ENCODE results near the gene IGLON5. TPM values are rescaled to one million over a fixed set of nuclear protein-coding genes. Genes with fewer than 3 reads are reported as not detected.

IGLON5 gene
- polyA plus RNA-seq, 1 donor (not counting 4 experiments of a cell fraction or from before 2014, with no cell fraction given): not detected

DNA sequence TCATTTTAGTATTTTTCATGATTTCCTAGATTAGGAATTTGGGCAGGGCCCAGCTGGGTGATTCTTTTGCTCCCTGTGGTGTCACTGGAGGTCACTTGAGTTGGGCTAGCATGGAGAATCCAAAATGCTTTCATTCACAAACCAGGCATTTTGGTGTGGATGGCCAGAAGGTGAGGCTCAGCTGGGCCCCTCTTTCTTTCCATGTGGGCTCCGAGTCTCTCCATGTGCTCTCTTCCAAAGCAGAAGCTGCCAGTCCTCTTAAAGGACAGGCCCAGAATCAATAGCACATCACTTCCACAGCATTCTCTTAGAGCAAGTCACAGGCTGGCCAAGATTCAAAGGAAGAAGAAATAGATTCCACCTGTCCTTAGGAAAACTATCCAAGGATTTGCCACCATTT, 21.8 kb upstream of the IGLON5 start:
- Histone ChIP-seq H3K27ac (ENCODE audit: control insufficient read depth, insufficient read depth, low read length) (no peak overlapping the region), H3K4me1 (ENCODE audit: control insufficient read depth, extremely low read depth, insufficient read depth, low read length) (no peaks in the 10 kb centered on the region), H3K27me3 (ENCODE audit: control insufficient read depth, extremely low read depth, insufficient read depth, low read length) (no peaks in the 10 kb centered on the region), H3K4me3 (ENCODE audit: control insufficient read depth in 2 of 3, extremely low read depth in 1 of 3, insufficient read depth in 2 of 3, low read depth in 1 of 3, low read length in 3 of 3) (no peak overlapping the region), H3K79me2 (ENCODE audit: control insufficient read depth, insufficient read depth, low read length) (no peaks in the 10 kb centered on the region), H3K36me3 (ENCODE audit: control insufficient read depth in 2 of 2, extremely low read depth in 1 of 2, insufficient read depth in 2 of 2, low read length in 2 of 2) (no peaks in the 10 kb centered on the region), H3K9ac (ENCODE audit: control insufficient read depth, extremely low read depth, insufficient read depth, low read length) (no peak overlapping the region), H3K4me2 (ENCODE audit: control insufficient read depth, extremely low read depth, insufficient read depth, low read depth, low read length) (no peak overlapping the region), H2AFZ (ENCODE audit: control insufficient read depth, low read length) (no peak overlapping the region), H3K9me1 (ENCODE audit: control insufficient read depth, extremely low read depth, insufficient read depth, low read length) (no peaks in the 10 kb centered on the region), H4K20me1 (ENCODE audit: control insufficient read depth, extremely low read depth, insufficient read depth, low read length) (no peaks in the 10 kb centered on the region), H3K9me3 (ENCODE audit: control insufficient read depth, low read depth, low read length) (no peaks in the 10 kb centered on the region)
- DNase-seq (ENCODE audit: low read depth, low spot score) (no peak), FAIRE-seq (no peak)
- dilution Hi-C loops (cut with MboI; ENCODE audit: extremely low pct_ligation_motif_present, low sequenced_read_pairs): no loop called here
- TF ChIP-seq, protein P1, sequence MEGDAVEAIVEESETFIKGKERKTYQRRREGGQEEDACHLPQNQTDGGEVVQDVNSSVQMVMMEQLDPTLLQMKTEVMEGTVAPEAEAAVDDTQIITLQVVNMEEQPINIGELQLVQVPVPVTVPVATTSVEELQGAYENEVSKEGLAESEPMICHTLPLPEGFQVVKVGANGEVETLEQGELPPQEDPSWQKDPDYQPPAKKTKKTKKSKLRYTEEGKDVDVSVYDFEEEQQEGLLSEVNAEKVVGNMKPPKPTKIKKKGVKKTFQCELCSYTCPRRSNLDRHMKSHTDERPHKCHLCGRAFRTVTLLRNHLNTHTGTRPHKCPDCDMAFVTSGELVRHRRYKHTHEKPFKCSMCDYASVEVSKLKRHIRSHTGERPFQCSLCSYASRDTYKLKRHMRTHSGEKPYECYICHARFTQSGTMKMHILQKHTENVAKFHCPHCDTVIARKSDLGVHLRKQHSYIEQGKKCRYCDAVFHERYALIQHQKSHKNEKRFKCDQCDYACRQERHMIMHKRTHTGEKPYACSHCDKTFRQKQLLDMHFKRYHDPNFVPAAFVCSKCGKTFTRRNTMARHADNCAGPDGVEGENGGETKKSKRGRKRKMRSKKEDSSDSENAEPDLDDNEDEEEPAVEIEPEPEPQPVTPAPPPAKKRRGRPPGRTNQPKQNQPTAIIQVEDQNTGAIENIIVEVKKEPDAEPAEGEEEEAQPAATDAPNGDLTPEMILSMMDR (optimal IDR thresholded peaks at IDR 0.05 in 1 of 3, IDR thresholded peaks at IDR 0.05 in 1 of 3, conservative IDR thresholded peaks at IDR 0.05 in 1 of 3; ENCODE audit: extremely low read depth in 1 of 3, insufficient read depth in 2 of 3, low read length in 3 of 3): no peak
- TF ChIP-seq EZH2 (IDR thresholded peaks at IDR 0.05; ENCODE audit: low read length): no peak

DNA sequence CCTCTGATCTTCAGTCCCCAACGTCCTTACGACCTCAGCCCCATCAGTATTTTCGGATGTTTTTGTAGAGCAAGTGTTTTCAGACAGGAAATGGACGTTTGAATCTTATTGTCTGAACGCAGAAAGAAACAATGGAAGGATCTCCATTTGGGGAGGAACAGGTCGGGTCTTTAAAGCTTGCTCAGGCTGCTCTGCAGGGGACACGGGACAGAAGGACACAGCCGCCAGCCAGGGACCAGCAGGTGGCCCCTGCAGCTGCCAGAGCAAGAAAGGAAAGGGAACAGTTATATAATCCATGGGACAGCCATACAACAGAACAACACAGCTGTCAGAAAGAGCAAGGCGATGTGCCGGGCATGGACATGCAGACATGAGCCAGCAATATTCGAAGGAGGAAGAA, 18.5 kb upstream of the IGLON5 start:
- DNase-seq (ENCODE audit: low read depth, low spot score) (no peak), FAIRE-seq (no peak)
- no peak overlapping the region for H3K4me3 ChIP-seq (ENCODE audit: control insufficient read depth in 2 of 3, extremely low read depth in 1 of 3, insufficient read depth in 2 of 3, low read depth in 1 of 3, low read length in 3 of 3)
- no peaks in the 10 kb centered on the region for H3K9me1 ChIP-seq (ENCODE audit: control insufficient read depth, extremely low read depth, insufficient read depth, low read length)
- no peaks in the 10 kb centered on the region for H3K9me3 ChIP-seq (ENCODE audit: control insufficient read depth, low read depth, low read length)
- no peaks in the 10 kb centered on the region for H3K36me3 ChIP-seq (ENCODE audit: control insufficient read depth in 2 of 2, extremely low read depth in 1 of 2, insufficient read depth in 2 of 2, low read length in 2 of 2)
- dilution Hi-C loops (cut with MboI; ENCODE audit: extremely low pct_ligation_motif_present, low sequenced_read_pairs): no loop called here
- H2AFZ ChIP-seq (ENCODE audit: control insufficient read depth, low read length): no peak overlapping the region
- no peak overlapping the region for H3K4me2 ChIP-seq (ENCODE audit: control insufficient read depth, extremely low read depth, insufficient read depth, low read depth, low read length)
- peaks cover 10% of the 10 kb centered on the region for H3K27me3 ChIP-seq (ENCODE audit: control insufficient read depth, extremely low read depth, insufficient read depth, low read length)
- TF ChIP-seq EZH2 (IDR thresholded peaks at IDR 0.05; ENCODE audit: low read length): no peak
- TF ChIP-seq, protein P1 (optimal IDR thresholded peaks at IDR 0.05 in 1 of 3, IDR thresholded peaks at IDR 0.05 in 1 of 3, conservative IDR thresholded peaks at IDR 0.05 in 1 of 3; ENCODE audit: extremely low read depth in 1 of 3, insufficient read depth in 2 of 3, low read length in 3 of 3): no peak
- H3K9ac ChIP-seq (ENCODE audit: control insufficient read depth, extremely low read depth, insufficient read depth, low read length): no peak overlapping the region
- no peak overlapping the region for H3K27ac ChIP-seq (ENCODE audit: control insufficient read depth, insufficient read depth, low read length)
- no peaks in the 10 kb centered on the region for H3K4me1 ChIP-seq (ENCODE audit: control insufficient read depth, extremely low read depth, insufficient read depth, low read length)
- H3K79me2 ChIP-seq (ENCODE audit: control insufficient read depth, insufficient read depth, low read length): no peaks in the 10 kb centered on the region
- no peaks in the 10 kb centered on the region for H4K20me1 ChIP-seq (ENCODE audit: control insufficient read depth, extremely low read depth, insufficient read depth, low read length)
